Measurements from ENCODE around the gene WDR17. TPM values are rescaled to one million over a fixed set of nuclear protein-coding genes. Genes with fewer than 3 reads are reported as not detected.

WDR17 gene
- total RNA-seq, 1 donor from 2014 or later: 3.2 TPM

DNA sequence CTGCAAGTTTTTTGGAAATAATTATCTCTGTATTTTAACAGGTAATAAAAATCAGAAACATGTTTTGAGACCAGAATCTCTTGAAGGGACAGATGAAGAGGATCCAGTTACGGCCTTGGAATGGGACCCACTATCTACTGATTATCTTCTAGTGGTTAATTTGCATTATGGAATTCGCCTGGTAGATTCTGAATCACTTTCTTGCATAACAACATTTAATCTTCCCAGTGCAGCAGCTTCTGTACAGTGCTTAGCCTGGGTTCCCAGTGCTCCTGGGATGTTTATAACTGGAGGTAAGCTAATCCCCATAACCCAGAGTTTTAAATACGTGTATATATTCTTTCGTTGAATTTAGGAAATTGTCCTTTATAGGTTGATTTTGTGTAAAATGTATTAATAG is 59.4 kb downstream of the WDR17 start:
- no peak for ATAC-seq
- TF ChIP-seq, protein P1, sequence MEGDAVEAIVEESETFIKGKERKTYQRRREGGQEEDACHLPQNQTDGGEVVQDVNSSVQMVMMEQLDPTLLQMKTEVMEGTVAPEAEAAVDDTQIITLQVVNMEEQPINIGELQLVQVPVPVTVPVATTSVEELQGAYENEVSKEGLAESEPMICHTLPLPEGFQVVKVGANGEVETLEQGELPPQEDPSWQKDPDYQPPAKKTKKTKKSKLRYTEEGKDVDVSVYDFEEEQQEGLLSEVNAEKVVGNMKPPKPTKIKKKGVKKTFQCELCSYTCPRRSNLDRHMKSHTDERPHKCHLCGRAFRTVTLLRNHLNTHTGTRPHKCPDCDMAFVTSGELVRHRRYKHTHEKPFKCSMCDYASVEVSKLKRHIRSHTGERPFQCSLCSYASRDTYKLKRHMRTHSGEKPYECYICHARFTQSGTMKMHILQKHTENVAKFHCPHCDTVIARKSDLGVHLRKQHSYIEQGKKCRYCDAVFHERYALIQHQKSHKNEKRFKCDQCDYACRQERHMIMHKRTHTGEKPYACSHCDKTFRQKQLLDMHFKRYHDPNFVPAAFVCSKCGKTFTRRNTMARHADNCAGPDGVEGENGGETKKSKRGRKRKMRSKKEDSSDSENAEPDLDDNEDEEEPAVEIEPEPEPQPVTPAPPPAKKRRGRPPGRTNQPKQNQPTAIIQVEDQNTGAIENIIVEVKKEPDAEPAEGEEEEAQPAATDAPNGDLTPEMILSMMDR (IDR thresholded peaks at IDR 0.05): no peak
- DNase-seq: no peak
- no peaks in the 10 kb centered on the region for H3K4me1 ChIP-seq
- no peak overlapping the region for H3K4me3 ChIP-seq
- intact Hi-C loops (cut with DNase I): no loop called here
- no peak overlapping the region for H3K27ac ChIP-seq
- no peaks in the 10 kb centered on the region for H3K36me3 ChIP-seq
- H3K9me3 ChIP-seq: no peaks in the 10 kb centered on the region
- no peaks in the 10 kb centered on the region for H3K27me3 ChIP-seq

DNA sequence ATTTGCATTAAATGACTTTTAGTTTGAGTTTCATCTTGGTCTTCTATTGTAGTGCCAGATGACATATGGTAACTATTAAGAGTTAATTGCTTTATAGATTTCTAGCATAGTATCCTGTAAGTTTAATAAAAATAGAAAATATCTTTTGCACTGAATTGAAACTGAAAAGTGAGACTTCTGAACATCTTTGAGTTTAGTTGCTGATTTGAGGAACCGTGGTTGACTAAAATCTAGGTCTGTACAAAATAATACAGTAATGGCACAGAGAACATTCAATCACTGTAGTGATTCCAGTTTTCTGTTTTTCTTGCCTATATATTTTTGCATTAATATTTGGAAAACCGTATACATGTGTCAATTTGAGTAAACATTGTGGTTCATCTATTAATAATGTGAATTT is 69.0 kb downstream of the WDR17 start:
- H3K4me3 ChIP-seq: no peak overlapping the region
- no peaks in the 10 kb centered on the region for H3K9me3 ChIP-seq
- no peaks in the 10 kb centered on the region for H3K36me3 ChIP-seq
- no peaks in the 10 kb centered on the region for H3K27me3 ChIP-seq
- ATAC-seq: no peak
- intact Hi-C loops (cut with DNase I): no loop called here
- no peak overlapping the region for H3K27ac ChIP-seq
- H3K4me1 ChIP-seq: no peaks in the 10 kb centered on the region
- DNase-seq: no peak
- TF ChIP-seq, protein P1 (IDR thresholded peaks at IDR 0.05): no peak

DNA sequence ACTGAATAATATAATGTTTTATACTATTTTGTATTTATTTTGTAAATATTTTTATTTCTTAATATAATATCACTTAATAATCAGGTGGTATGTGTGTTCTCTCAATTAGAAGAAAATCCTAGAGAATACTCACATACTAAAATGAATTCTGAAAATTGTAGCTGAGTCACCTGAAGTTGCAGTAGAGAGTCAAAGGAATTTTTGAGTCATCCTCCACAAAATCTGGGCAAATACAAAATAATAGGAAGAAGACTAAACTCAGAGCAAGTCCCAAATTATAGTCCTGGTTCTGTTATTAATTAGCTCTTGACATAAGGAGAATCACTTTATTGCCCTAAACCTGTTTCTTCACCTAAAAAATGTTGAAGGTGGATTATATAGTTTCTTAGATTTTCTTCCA is 72.0 kb downstream of the WDR17 start:
- Histone ChIP-seq H3K27ac (no peak overlapping the region), H3K4me1 (no peaks in the 10 kb centered on the region), H3K27me3 (no peaks in the 10 kb centered on the region), H3K36me3 (no peaks in the 10 kb centered on the region), H3K9me3 (no peaks in the 10 kb centered on the region), H3K4me3 (no peak overlapping the region)
- TF ChIP-seq, protein P1 (IDR thresholded peaks at IDR 0.05): no peak
- intact Hi-C loops (cut with DNase I): no loop called here
- ATAC-seq (no peak), DNase-seq (no peak)

DNA sequence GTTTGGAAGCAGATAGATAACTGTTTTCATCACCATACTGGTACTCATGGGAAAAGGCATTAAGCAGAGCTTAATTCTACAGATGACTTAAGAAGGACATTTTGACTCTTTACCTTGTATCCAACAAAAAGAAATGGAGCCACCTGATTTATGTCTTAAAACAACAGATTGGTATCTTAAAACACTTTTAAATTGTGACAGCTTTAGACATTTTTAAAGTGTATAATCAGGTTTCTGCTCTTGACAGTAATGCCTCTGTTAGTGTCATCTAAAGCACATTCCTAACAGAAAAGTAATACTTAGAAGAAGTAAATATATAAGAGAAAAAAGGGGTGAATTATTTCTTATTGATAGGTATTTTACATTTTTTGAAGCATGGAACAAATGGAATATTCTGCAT is 73.9 kb downstream of the WDR17 start:
- H3K27me3 ChIP-seq: no peaks in the 10 kb centered on the region
- TF ChIP-seq, protein P1 (IDR thresholded peaks at IDR 0.05): no peak
- no peaks in the 10 kb centered on the region for H3K36me3 ChIP-seq
- no peaks in the 10 kb centered on the region for H3K9me3 ChIP-seq
- intact Hi-C loops (cut with DNase I): no loop called here
- ATAC-seq (no peak), DNase-seq (no peak)
- H3K27ac ChIP-seq: no peak overlapping the region
- H3K4me3 ChIP-seq: no peak overlapping the region
- no peaks in the 10 kb centered on the region for H3K4me1 ChIP-seq

DNA sequence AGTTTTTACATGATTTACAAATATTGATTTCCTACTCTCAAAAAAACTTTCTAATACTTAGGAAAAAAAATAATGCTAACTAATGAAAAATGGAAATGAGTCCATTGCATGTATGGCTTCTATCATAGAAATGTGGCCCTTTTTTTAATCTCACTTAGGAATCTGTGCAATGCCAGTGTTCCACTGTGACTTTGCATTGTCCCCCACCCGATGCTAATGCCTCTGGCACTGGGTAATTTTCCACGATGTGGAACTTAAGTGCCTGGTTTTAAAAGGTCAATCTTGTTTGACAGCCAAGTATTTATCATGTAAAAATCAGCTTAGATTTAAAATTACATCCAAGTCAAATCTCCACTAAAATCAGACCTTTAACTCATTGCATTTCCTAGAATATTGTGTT is 76.6 kb downstream of the WDR17 start:
- TF ChIP-seq, protein P1 (IDR thresholded peaks at IDR 0.05): no peak
- H3K9me3 ChIP-seq: no peaks in the 10 kb centered on the region
- intact Hi-C loops (cut with DNase I): no loop called here
- no peaks in the 10 kb centered on the region for H3K4me1 ChIP-seq
- no peak overlapping the region for H3K27ac ChIP-seq
- DNase-seq (no peak), ATAC-seq (no peak)
- no peaks in the 10 kb centered on the region for H3K27me3 ChIP-seq
- H3K36me3 ChIP-seq: no peaks in the 10 kb centered on the region
- no peak overlapping the region for H3K4me3 ChIP-seq

DNA sequence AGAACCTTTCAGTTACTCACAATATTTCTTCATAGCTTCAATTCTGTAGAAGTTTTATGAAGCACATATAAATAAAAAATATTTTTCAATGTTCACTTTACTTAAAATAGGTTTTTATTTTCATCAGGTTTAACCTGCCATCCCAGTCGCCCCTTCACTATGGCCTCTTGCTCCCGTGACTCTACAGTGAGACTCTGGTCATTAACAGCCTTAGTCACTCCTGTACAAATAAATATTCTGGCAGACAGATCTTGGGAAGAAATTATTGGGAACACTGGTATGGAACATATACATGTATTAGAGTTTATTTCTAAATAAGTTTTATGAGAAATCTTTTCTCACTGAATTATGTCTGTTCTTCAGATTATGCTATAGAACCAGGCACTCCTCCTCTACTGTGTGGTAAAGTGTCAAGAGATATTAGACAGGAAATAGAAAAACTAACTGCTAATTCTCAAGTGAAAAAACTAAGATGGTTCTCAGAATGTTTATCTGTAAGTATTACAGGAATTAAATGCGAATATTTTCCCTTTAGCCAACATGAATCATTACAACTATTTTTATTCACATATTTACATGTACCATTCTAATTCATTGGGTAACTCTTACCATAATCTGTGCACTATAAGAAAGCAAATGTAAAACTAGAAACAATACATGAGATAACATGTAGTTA is 84.2 kb downstream of the WDR17 start:
- Histone ChIP-seq H3K27ac (no peak overlapping the region), H3K9me3 (no peaks in the 10 kb centered on the region), H3K4me1 (no peaks in the 10 kb centered on the region), H3K36me3 (no peaks in the 10 kb centered on the region), H3K4me3 (no peak overlapping the region), H3K27me3 (no peaks in the 10 kb centered on the region)
- TF ChIP-seq, protein P1 (IDR thresholded peaks at IDR 0.05): no peak
- intact Hi-C loops (cut with DNase I): no loop called here
- ATAC-seq (no peak), DNase-seq (no peak)
